IMR-90 (cell line): ENCODE data around the gene MCF2L2. TPM values are rescaled to one million over a fixed set of nuclear protein-coding genes. Genes with fewer than 3 reads are reported as not detected.

Experiments used
- ATAC-seq: fragments of 200-7000 bp; cut with Tn5 transposase; 2 replicates; pipeline ENCODE4 v1.9.1; 2020; ENCODE audit warnings: low read depth, mild to moderate bottlenecking, moderate library complexity
- BruUV-seq: library from RNA; stranded (reverse); fragments of 400-500 nt; replicated peaks from 2 replicates; lab custom pipeline; 2021; lab: Mats Ljungman, UMichigan
- CTCF ChIA-PET: fragments of 300-600 bp; formaldehyde crosslinking; extraction: SDS; loops from one replicate; lab custom pipeline; 2021; ENCODE audit warnings: antibody characterized with exemption; lab: Yijun Ruan, JAX
- POLR2A ChIA-PET: fragments of 300-600 bp; sonication (Branson Sonifier 250); formaldehyde crosslinking; loops from one replicate; lab custom pipeline; 2022; ENCODE audit warnings: antibody characterized with exemption; ENCODE audit not compliant: unreplicated experiment; lab: Charles Lee
- DNase-seq: peaks from one replicate; pipeline ENCODE4 v3.0.0; 2013
- H2AFZ ChIP-seq: replicated peaks from 2 replicates; pipeline ENCODE3; 2013; ENCODE audit warnings: low read length, mild to moderate bottlenecking; ENCODE audit not compliant: poor library complexity
- H2AK5ac ChIP-seq: 2 replicates; pipeline ENCODE4 v1.6.1; 2013; ENCODE audit warnings: low read depth, low read length, inconsistent platforms
- H2AK9ac ChIP-seq: replicated peaks from 2 replicates; pipeline ENCODE3; 2013; ENCODE audit warnings: mild to moderate bottlenecking, low read depth, low read length, moderate library complexity; ENCODE audit not compliant: poor library complexity
- H2BK120ac ChIP-seq: 2 replicates; pipeline ENCODE4 v1.6.1; 2013; ENCODE audit warnings: low read depth, low read length, inconsistent platforms
- H2BK15ac ChIP-seq: 3 replicates; pipeline ENCODE4 v1.6.1; 2013; ENCODE audit warnings: low read depth, low read length, inconsistent platforms
- H2BK20ac ChIP-seq: 2 replicates; pipeline ENCODE4 v1.6.1; 2013; ENCODE audit warnings: low read depth, mild to moderate bottlenecking, inconsistent platforms, low read length, moderate library complexity
- H2BK5ac ChIP-seq: 2 replicates; pipeline ENCODE4 v1.6.1; 2013; ENCODE audit warnings: mild to moderate bottlenecking, low read depth, low read length, inconsistent platforms; ENCODE audit not compliant: poor library complexity, severe bottlenecking
- H3K14ac ChIP-seq: replicated peaks from 2 replicates; pipeline ENCODE4 v1.6.1; 2013; ENCODE audit warnings: low read depth, low read length, inconsistent platforms
- H3K18ac ChIP-seq: 2 replicates; pipeline ENCODE4 v1.6.1; 2013; ENCODE audit warnings: low read depth, low read length, control low read depth
- H3K23ac ChIP-seq: 2 replicates; pipeline ENCODE4 v1.6.1; 2013; ENCODE audit warnings: low read depth, low read length, inconsistent platforms
- H3K27ac ChIP-seq: 2 replicates; pipeline ENCODE4 v1.5.1; 2013; ENCODE audit warnings: mild to moderate bottlenecking, control low read depth, low read length; ENCODE audit not compliant: insufficient read depth
- H3K27me3 ChIP-seq: 2 replicates; pipeline ENCODE4 v1.6.1; 2013; ENCODE audit warnings: low read length; ENCODE audit not compliant: control insufficient read depth, insufficient read depth
- H3K36me3 ChIP-seq: 2 replicates; pipeline ENCODE4 v1.6.1; 2013; ENCODE audit warnings: low read length, mixed read lengths; ENCODE audit not compliant: control insufficient read depth, insufficient read depth
- H3K4ac ChIP-seq: 2 replicates; pipeline ENCODE4 v1.6.1; 2013; ENCODE audit warnings: low read depth, low read length, inconsistent platforms
- H3K4me1 ChIP-seq: 2 replicates; pipeline ENCODE4 v1.6.1; 2013; ENCODE audit warnings: low read length, mixed read lengths; ENCODE audit not compliant: control insufficient read depth, insufficient read depth
- H3K4me2 ChIP-seq: 2 replicates; pipeline ENCODE4 v1.6.1; 2013; ENCODE audit warnings: low read depth, mild to moderate bottlenecking, control low read depth, low read length, moderate library complexity
- H3K4me3 ChIP-seq: 2 replicates; pipeline ENCODE4 v1.5.1; 2013; ENCODE audit warnings: low read depth, mild to moderate bottlenecking, control low read depth, low read length, moderate library complexity; ENCODE audit not compliant: insufficient read depth
- H3K56ac ChIP-seq: 2 replicates; pipeline ENCODE4 v1.6.1; 2013; ENCODE audit warnings: low read length, inconsistent platforms; ENCODE audit not compliant: insufficient read depth; ENCODE audit errors: extremely low read depth
- H3K79me1 ChIP-seq, 2 experiments: 2 replicates each; pipeline ENCODE4 v1.6.1; 2013; ENCODE audit warnings: low read length in 2 of 2, inconsistent platforms in 1 of 2, low read depth in 1 of 2
- H3K9ac ChIP-seq: 2 replicates; pipeline ENCODE4 v1.6.1; 2013; ENCODE audit warnings: low read depth, low read length, control low read depth
- H3K9me1 ChIP-seq: 2 replicates; pipeline ENCODE4 v1.6.1; 2013; ENCODE audit warnings: low read length, inconsistent platforms; ENCODE audit not compliant: insufficient read depth
- H3K9me3 ChIP-seq: 2 replicates; pipeline ENCODE4 v1.6.1; 2013; ENCODE audit warnings: low read length; ENCODE audit not compliant: control insufficient read depth, insufficient read depth
- H4K20me1 ChIP-seq: 2 replicates; pipeline ENCODE4 v1.6.1; 2013; ENCODE audit warnings: low read length, inconsistent platforms; ENCODE audit not compliant: insufficient read depth
- H4K5ac ChIP-seq: 2 replicates; pipeline ENCODE4 v1.6.1; 2013; ENCODE audit warnings: mild to moderate bottlenecking, low read depth, low read length, control low read depth
- H4K8ac ChIP-seq, 2 experiments: 2 replicates each; pipeline ENCODE4 v1.6.1; 2013; ENCODE audit warnings: low read depth in 2 of 2, low read length in 2 of 2, control low read depth in 1 of 2, inconsistent platforms in 1 of 2
- H4K91ac ChIP-seq: 2 replicates; pipeline ENCODE4 v1.6.1; 2013; ENCODE audit warnings: low read depth, low read length, inconsistent platforms; ENCODE audit not compliant: insufficient read depth
- BHLHE40 ChIP-seq: fragments of 150-350 bp; IDR thresholded peaks from 2 replicates; pipeline ENCODE4 v1.6.1; 2016; ENCODE audit warnings: mild to moderate bottlenecking, low read depth, low read length
- CEBPB ChIP-seq: IDR thresholded peaks from 2 replicates; pipeline ENCODE4 v1.6.1; 2012; ENCODE audit warnings: low read depth, low read length, improper control_type of control experiment
- ELK1 ChIP-seq: fragments of 150-350 bp; IDR thresholded peaks from 2 replicates; pipeline ENCODE4 v1.6.1; 2016; ENCODE audit warnings: low read depth, mild to moderate bottlenecking, low read length, moderate library complexity, borderline replicate concordance
- FOS ChIP-seq: fragments of 150-350 bp; IDR thresholded peaks from 2 replicates; pipeline ENCODE4 v1.6.1; 2016; ENCODE audit warnings: low read depth, low read length
- MAZ ChIP-seq: IDR thresholded peaks from 2 replicates; pipeline ENCODE4 v1.6.1; 2012; ENCODE audit warnings: low read depth, mild to moderate bottlenecking, low read length, improper control_type of control experiment, moderate library complexity, borderline replicate concordance
- MXI1 ChIP-seq: IDR thresholded peaks from 2 replicates; pipeline ENCODE4 v1.6.1; 2012; ENCODE audit warnings: low read depth, mild to moderate bottlenecking, low read length, moderate library complexity, borderline replicate concordance
- POLR2A ChIP-seq: IDR thresholded peaks from 2 replicates; pipeline ENCODE4 v1.6.1; 2012; ENCODE audit warnings: mild to moderate bottlenecking, low read depth, low read length
- RAD21 ChIP-seq: IDR thresholded peaks from 2 replicates; pipeline ENCODE4 v1.6.1; 2012; ENCODE audit warnings: low read length, improper control_type of control experiment
- RFX5 ChIP-seq: IDR thresholded peaks from 2 replicates; pipeline ENCODE4 v1.8.0; 2012; ENCODE audit warnings: low read depth, mild to moderate bottlenecking, low read length, moderate library complexity
- SMC3 ChIP-seq: fragments of 150-350 bp; IDR thresholded peaks from 2 replicates; pipeline ENCODE4 v1.6.1; 2016; ENCODE audit warnings: low read depth, mild to moderate bottlenecking, antibody characterized with exemption, low read length, moderate library complexity
- WGBS, 2 experiments: methylation state at CpG; one replicate each; pipeline versions ENCODE4 v1.1.5 to v1.1.7; 2013; ENCODE audit warnings: missing lambda C conversion rate in 2 of 2; ENCODE audit not compliant: insufficient read length in 1 of 2; ENCODE audit errors: extremely low coverage in 2 of 2; 5-methylcytosine and 5-hydroxymethylcytosine counted together
- dilution Hi-C: fragments of 300-500 bp; cut with HindIII; formaldehyde crosslinking; loops from one replicate; pipeline ENCODE4 v1.14.3; 2018; ENCODE audit warnings: low sequenced_read_pairs; ENCODE audit not compliant: unreplicated experiment
- in situ Hi-C: fragments of 300-500 bp; cut with MboI; formaldehyde crosslinking; loops from 3 replicates; pipeline ENCODE4 v1.14.3; 2019; ENCODE audit warnings: low sequenced_read_pairs, inconsistent platforms, mixed read lengths
- intact Hi-C: fragments of 100-400 bp; cut with micrococcal nuclease; formaldehyde crosslinking; loops from 2 replicates; pipeline ENCODE4 v1.10.0; 2022
- polyA plus RNA-seq, 3 experiments: library from polyadenylated mRNA; depleted of rRNA; stranded (reverse); fragments of >200 nt; gene quantifications; 2 replicates each; pipeline ENCODE4 v1.2.3, GENCODE V29; 2012; ENCODE audit warnings: low replicate concordance in 1 of 3
- total RNA-seq: library from RNA; depleted of rRNA; stranded (reverse); fragments of >200 nt; gene quantifications from 2 replicates; pipeline ENCODE4 v1.2.3, GENCODE V29; 2012
- TF ChIP-seq, protein P1 (sequence below): fragments of 150-350 bp; IDR thresholded peaks from 2 replicates; pipeline ENCODE4 v1.6.1; 2017; ENCODE audit warnings: mild to moderate bottlenecking, antibody characterized with exemption, low read length, low read depth

The MCF2L2 gene
- total and polyA plus RNA-seq, 2 of the 4 experiments (the other 2 are of a cell fraction) = under 0.01 TPM; not detected in 1

GRCh38 chr3:183278479-183279088 lies 149.8 kb downstream of the MCF2L2 start:
- Histone ChIP-seq H3K4me3 (no peak overlapping the region), H3K4me2 (no peak overlapping the region), H2BK120ac (no peak overlapping the region), H4K8ac (no peak overlapping the region), H2BK20ac (no peak overlapping the region), H3K27me3 (no peaks in the 10 kb centered on the region), H3K27ac (no peak overlapping the region), H3K4me1 (no peaks in the 10 kb centered on the region; the same call in 1 of the 2 replicates), H3K56ac (no peak overlapping the region), H3K4ac (no peak overlapping the region), H3K14ac (no peak overlapping the region), H3K23ac (no peak overlapping the region), H3K9ac (no peak overlapping the region), H2BK15ac (no peak overlapping the region), H3K9me1 (no peaks in the 10 kb centered on the region), H4K20me1 (no peaks in the 10 kb centered on the region), H4K91ac (no peak overlapping the region), H3K18ac (no peak overlapping the region), H4K5ac (no peak overlapping the region), H2AK5ac (no peak overlapping the region), H3K9me3 (no peaks in the 10 kb centered on the region), H3K36me3 (no peaks in the 10 kb centered on the region), H3K79me1 (no peaks in the 10 kb centered on the region), H2BK5ac (no peak overlapping the region), H2AK9ac (no peak overlapping the region), H2AFZ (peak overlapping the region; percentile 51)
- in situ Hi-C loops (no loop called here), dilution Hi-C loops (no loop called here), intact Hi-C loops (no loop called here)
- no peak for TF ChIP-seq POLR2A
- no peak for TF ChIP-seq BHLHE40
- no peak for TF ChIP-seq CEBPB
- no peak for TF ChIP-seq MXI1
- no peak for TF ChIP-seq SMC3
- no peak for TF ChIP-seq RAD21
- no peak for TF ChIP-seq RFX5
- TF ChIP-seq ELK1 = no peak
- TF ChIP-seq, protein P1, sequence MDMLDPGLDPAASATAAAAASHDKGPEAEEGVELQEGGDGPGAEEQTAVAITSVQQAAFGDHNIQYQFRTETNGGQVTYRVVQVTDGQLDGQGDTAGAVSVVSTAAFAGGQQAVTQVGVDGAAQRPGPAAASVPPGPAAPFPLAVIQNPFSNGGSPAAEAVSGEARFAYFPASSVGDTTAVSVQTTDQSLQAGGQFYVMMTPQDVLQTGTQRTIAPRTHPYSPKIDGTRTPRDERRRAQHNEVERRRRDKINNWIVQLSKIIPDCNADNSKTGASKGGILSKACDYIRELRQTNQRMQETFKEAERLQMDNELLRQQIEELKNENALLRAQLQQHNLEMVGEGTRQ = no peak
- no peak for TF ChIP-seq MAZ
- no peak for TF ChIP-seq FOS
- no TSS peak for BruUV-seq
- ATAC-seq = no peak
- ChIA-PET CTCF (interaction anchor here (0.6 kb wide), 1 partner anchor 37 kb away, joined by 7 read pairs; no protein-coding TSS in a partner anchor), POLR2A (no interaction called here)
- WGBS, 2 experiments = no CpG with 5 or more reads among the region's 4 CpGs
- DNase-seq = no peak
